Fibroblast of peridontal ligament (primary cell): ENCODE results near the gene MICOS13.
A peak's percentile ranks its signal among the peaks of the same experiment; 100 is the strongest.
"Not testable (repeated sequence)": the region's sequence is repeated elsewhere in the genome, so short reads cannot be mapped to it uniquely, and the experiment has no call there.

Experiments used
- DNase-seq: peaks from one replicate; pipeline ENCODE4 v3.0.0-alpha.2; 2010; ENCODE audit errors: extremely low read depth

MICOS13 gene

GRCh38 chr19:5700455-5701092 is 20.3 kb upstream of the MICOS13 start:
- DNase-seq = no peak

- DNase-seq = no peak
Measured at GRCh38 chr19:5698635-5699422, 18.5 kb upstream of the MICOS13 start.

GRCh38 chr19:5697890-5698634 is 17.7 kb upstream of the MICOS13 start:
- DNase-seq = no peak

- DNase-seq = no peak
Measured at GRCh38 chr19:5697022-5697889, 16.9 kb upstream of the MICOS13 start.

- DNase-seq = no peak
Measured at GRCh38 chr19:5696196-5697021, 16.1 kb upstream of the MICOS13 start.

GRCh38 chr19:5695649-5696195 is 15.4 kb upstream of the MICOS13 start:
- DNase-seq = no peak

GRCh38 chr19:5694956-5695648 is 14.8 kb upstream of the MICOS13 start:
- no peak for DNase-seq

- no peak for DNase-seq
Measured at GRCh38 chr19:5694167-5694955, 14.0 kb upstream of the MICOS13 start.

- no peak for DNase-seq
Measured at GRCh38 chr19:5693195-5694166, 13.2 kb upstream of the MICOS13 start.

GRCh38 chr19:5692723-5693194 is 12.4 kb upstream of the MICOS13 start:
- DNase-seq = no peak

- DNase-seq = no peak
Measured at GRCh38 chr19:5691822-5692722, 11.8 kb upstream of the MICOS13 start.

GRCh38 chr19:5690955-5691821 is 10.9 kb upstream of the MICOS13 start:
- peak; percentile 38 for DNase-seq

GRCh38 chr19:5690125-5690954 is 10.0 kb upstream of the MICOS13 start, which contains the start of gene RPL36:
Gene RPL36 (plus strand): TSS chr19:5690295. CDS start chr19:5690508, 213 bp downstream.
- peak; percentile 95 for DNase-seq

GRCh38 chr19:5688262-5688881 is 8.1 kb upstream of the MICOS13 start:
- not testable (repeated sequence) for DNase-seq
